HG02571 (cell line): ENCODE results near the gene ILK.
A peak's percentile ranks its signal among the peaks of the same experiment; 100 is the strongest.

Experiments used
- ATAC-seq: cut with Tn5 transposase; IDR thresholded peaks from one replicate; pipeline ENCODE4 v1.9.1; 2021; ENCODE audit warnings: mild to moderate bottlenecking, moderate library complexity; ENCODE audit not compliant: unreplicated experiment

ILK gene

GRCh38 chr11:6603287-6604080 is at the start of gene ILK, which contains the start of gene RRP8:
Gene ILK, plus strand, starts transcription at chr11:6603774. Its CDS starts 498 bp downstream, at chr11:6604272.
Gene RRP8, minus strand, starts transcription at chr11:6603616. Its CDS starts 114 bp downstream, at chr11:6603502.
- ATAC-seq = peak; percentile 66

GRCh38 chr11:6554828-6555706 is 48.5 kb upstream of the ILK start:
- no peak for ATAC-seq

GRCh38 chr11:6556139-6556949 is 47.2 kb upstream of the ILK start:
- ATAC-seq = no peak

GRCh38 chr11:6557063-6557462 is 46.5 kb upstream of the ILK start:
- ATAC-seq = no peak

- no peak for ATAC-seq
Observed at GRCh38 chr11:6557761-6558674, 45.6 kb upstream of the ILK start.

- no peak for ATAC-seq
Observed at GRCh38 chr11:6559369-6559768, 44.2 kb upstream of the ILK start.

GRCh38 chr11:6561288-6561687 is 42.3 kb upstream of the ILK start:
- ATAC-seq = no peak

- no peak for ATAC-seq
Observed at GRCh38 chr11:6563121-6563619, 40.4 kb upstream of the ILK start.

GRCh38 chr11:6563667-6564066 is 39.9 kb upstream of the ILK start:
- no peak for ATAC-seq

GRCh38 chr11:6565325-6565724 is 38.2 kb upstream of the ILK start:
- no peak for ATAC-seq

GRCh38 chr11:6565988-6566703 is 37.4 kb upstream of the ILK start:
- no peak for ATAC-seq

GRCh38 chr11:6566704-6567370 is 36.7 kb upstream of the ILK start:
- no peak for ATAC-seq

- ATAC-seq = no peak
Observed at GRCh38 chr11:6567371-6567745, 36.2 kb upstream of the ILK start.

GRCh38 chr11:6568191-6568918 is 35.2 kb upstream of the ILK start:
- ATAC-seq = no peak

- ATAC-seq = no peak
Observed at GRCh38 chr11:6569706-6570105, 33.9 kb upstream of the ILK start.

- no peak for ATAC-seq
Observed at GRCh38 chr11:6570691-6571427, 32.7 kb upstream of the ILK start.

GRCh38 chr11:6571434-6572008 is 32.1 kb upstream of the ILK start:
- no peak for ATAC-seq
